GM12892 (cell line): ENCODE data around the gene GAGE10.

ENCODE experiments used
- POLR2A ChIP-seq: IDR thresholded peaks from 2 replicates; pipeline ENCODE4 v1.6.1; 2011; ENCODE audit warnings: low read depth, low read length, control low read depth
- POLR2AphosphoS5 ChIP-seq: IDR thresholded peaks from 2 replicates; pipeline ENCODE4 v1.6.1; 2011; ENCODE audit warnings: low read depth, low read length, control low read depth
- TAF1 ChIP-seq: IDR thresholded peaks from 2 replicates; pipeline ENCODE4 v1.6.1; 2011; ENCODE audit warnings: low read depth, mild to moderate bottlenecking, control low read depth, low read length, borderline replicate concordance

DNA sequence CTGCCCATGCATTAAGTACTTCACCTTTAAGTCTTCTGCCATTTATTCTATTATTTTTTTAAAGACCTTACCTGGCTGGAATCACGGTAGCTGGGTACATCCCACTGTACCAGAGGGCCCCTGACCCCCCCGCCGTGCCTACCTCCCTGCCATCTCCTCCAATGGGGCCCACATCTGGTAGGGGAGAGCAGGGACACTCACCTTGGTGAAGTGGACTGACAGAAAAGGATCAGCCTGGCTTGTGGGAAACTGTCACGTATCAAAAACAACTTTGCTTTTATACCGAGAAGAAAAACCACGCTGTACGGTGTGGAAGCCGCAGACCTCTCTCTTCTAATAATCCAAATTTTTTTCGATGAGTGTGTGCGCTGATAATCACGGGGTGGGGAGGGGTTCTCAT lies 39.0 kb upstream of the GAGE10 start, which contains the start of gene FOXP3:
- TF ChIP-seq POLR2A (no peak), TAF1 (no peak), POLR2AphosphoS5 (no peak)
